Trophoblast cell (in vitro differentiated cells and primary cell): Measurements from ENCODE around the gene TMEM221.

Source experiments
- DNase-seq, 2 donors: peaks; one replicate each; pipeline ENCODE4 v3.0.0-alpha.2; 2016
- H2AFZ ChIP-seq: 2 replicates; pipeline ENCODE4 v1.6.1; 2013; ENCODE audit warnings: low read length, moderate library complexity, mild to moderate bottlenecking; ENCODE audit not compliant: insufficient read depth, poor library complexity
- H2AK5ac ChIP-seq: 2 replicates; pipeline ENCODE4 v1.6.1; 2013; ENCODE audit warnings: mild to moderate bottlenecking, low read length
- H2BK120ac ChIP-seq: 2 replicates; pipeline ENCODE4 v1.6.1; 2013; ENCODE audit warnings: low read length, mild to moderate bottlenecking, moderate library complexity; ENCODE audit not compliant: insufficient read depth, poor library complexity
- H2BK12ac ChIP-seq: 2 replicates; pipeline ENCODE4 v1.6.1; 2013; ENCODE audit warnings: mild to moderate bottlenecking, low read length, moderate library complexity
- H2BK5ac ChIP-seq: 2 replicates; pipeline ENCODE4 v1.6.1; 2013; ENCODE audit warnings: low read length, low read depth, moderate library complexity, mild to moderate bottlenecking; ENCODE audit not compliant: poor library complexity
- H3K14ac ChIP-seq: 2 replicates; pipeline ENCODE4 v1.6.1; 2013; ENCODE audit warnings: mild to moderate bottlenecking, low read length
- H3K18ac ChIP-seq: 2 replicates; pipeline ENCODE4 v1.6.1; 2013; ENCODE audit warnings: mild to moderate bottlenecking, low read length
- H3K23ac ChIP-seq: 2 replicates; pipeline ENCODE4 v1.6.1; 2013; ENCODE audit warnings: low read length
- H3K27ac ChIP-seq: 2 replicates; pipeline ENCODE4 v1.5.1; 2013; ENCODE audit warnings: low read depth, mild to moderate bottlenecking, inconsistent platforms, low read length, moderate library complexity
- H3K27me3 ChIP-seq: 2 replicates; pipeline ENCODE4 v1.6.1; 2013; ENCODE audit warnings: inconsistent platforms, mild to moderate bottlenecking, low read length, moderate library complexity; ENCODE audit not compliant: insufficient read depth
- H3K36me3 ChIP-seq, 2 experiments: 1 replicate in 1 of 2; 2 replicates in 1 of 2; pipeline ENCODE4 v1.6.1; 2013; ENCODE audit warnings: low read length in 2 of 2, mild to moderate bottlenecking in 2 of 2, moderate library complexity in 1 of 2; ENCODE audit not compliant: insufficient read depth in 2 of 2, control insufficient read depth in 1 of 2
- H3K4ac ChIP-seq: 2 replicates; pipeline ENCODE4 v1.6.1; 2013; ENCODE audit warnings: low read depth, mild to moderate bottlenecking, low read length, moderate library complexity
- H3K4me1 ChIP-seq, 2 experiments: 1 replicate in 1 of 2; 2 replicates in 1 of 2; pipeline ENCODE4 v1.6.1; 2013; ENCODE audit warnings: low read length in 2 of 2, mild to moderate bottlenecking in 2 of 2, moderate library complexity in 1 of 2; ENCODE audit not compliant: insufficient read depth in 2 of 2, control insufficient read depth in 1 of 2
- H3K4me2 ChIP-seq: 2 replicates; pipeline ENCODE4 v1.6.1; 2013; ENCODE audit warnings: inconsistent platforms, mild to moderate bottlenecking, low read length, moderate library complexity
- H3K4me3 ChIP-seq: 2 replicates; pipeline ENCODE4 v1.5.1; 2013; ENCODE audit warnings: mild to moderate bottlenecking, low read depth, low read length, inconsistent platforms
- H3K79me1 ChIP-seq: one replicate; pipeline ENCODE4 v1.6.1; 2013; ENCODE audit warnings: low read length
- H3K79me2 ChIP-seq: 2 replicates; pipeline ENCODE4 v1.6.1; 2013; ENCODE audit warnings: low read length, mild to moderate bottlenecking; ENCODE audit not compliant: control insufficient read depth, insufficient read depth, poor library complexity
- H3K9ac ChIP-seq: 2 replicates; pipeline ENCODE4 v1.6.1; 2013; ENCODE audit warnings: mild to moderate bottlenecking, low read length
- H3K9me3 ChIP-seq: 2 replicates; pipeline ENCODE4 v1.6.1; 2013; ENCODE audit warnings: low read depth, mild to moderate bottlenecking, control low read depth, inconsistent platforms, low read length; ENCODE audit not compliant: insufficient read depth
- H4K12ac ChIP-seq: 2 replicates; pipeline ENCODE4 v1.6.1; 2013; ENCODE audit warnings: low read depth, mild to moderate bottlenecking, low read length, moderate library complexity
- H4K8ac ChIP-seq: 2 replicates; pipeline ENCODE4 v1.6.1; 2013; ENCODE audit warnings: low read depth, mild to moderate bottlenecking, low read length, moderate library complexity
- H4K91ac ChIP-seq: one replicate; pipeline ENCODE4 v1.6.1; 2013; ENCODE audit warnings: low read depth, mild to moderate bottlenecking, low read length, moderate library complexity
- WGBS: extraction: QIAGEN DNeasy Blood & Tissue Kit; methylation state at CpG from one replicate; pipeline ENCODE4 v1.1.7; 2013; ENCODE audit warnings: missing lambda C conversion rate; ENCODE audit not compliant: insufficient read length, insufficient coverage; ENCODE audit errors: extremely low coverage; 5-methylcytosine and 5-hydroxymethylcytosine counted together

TMEM221 gene

DNA sequence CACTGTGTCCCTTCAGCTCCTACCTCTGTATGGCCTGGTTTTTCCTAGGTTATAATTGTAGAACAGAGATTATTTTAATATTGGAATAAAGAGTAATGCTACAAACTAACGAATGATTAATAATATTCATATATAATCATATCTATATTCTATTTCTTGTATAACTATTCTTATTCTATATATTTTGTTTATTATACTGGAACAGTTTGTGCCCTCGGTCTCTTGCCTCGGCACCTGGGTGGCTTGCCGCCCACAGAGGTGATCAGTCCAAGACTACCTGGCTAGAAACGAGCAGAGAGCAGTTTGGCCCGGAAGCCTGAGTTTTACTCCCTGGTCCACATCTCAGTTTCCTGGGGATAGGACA is 18.0 kb upstream of the TMEM221 start:
- Histone ChIP-seq H3K36me3 (no peaks in the 10 kb centered on the region), H3K4me3 (no peak overlapping the region), H2BK12ac (no peak overlapping the region), H3K4me2 (no peak overlapping the region), H3K27ac (no peak overlapping the region), H2AFZ (no peak overlapping the region), H3K14ac (no peak overlapping the region), H3K4ac (no peak overlapping the region), H2BK120ac (no peak overlapping the region), H3K9me3 (no peaks in the 10 kb centered on the region), H3K4me1 (peaks cover 4 to 6% of the 10 kb centered on the region in 2 experiments), H4K8ac (no peak overlapping the region), H3K18ac (no peak overlapping the region), H3K79me2 (peaks cover 3% of the 10 kb centered on the region), H3K9ac (no peak overlapping the region), H3K23ac (no peak overlapping the region), H2AK5ac (no peak overlapping the region), H2BK5ac (no peak overlapping the region), H3K27me3 (peaks cover 4% of the 10 kb centered on the region), H3K79me1 (peaks cover 3% of the 10 kb centered on the region), H4K12ac (no peak overlapping the region), H4K91ac (no peak overlapping the region)
- WGBS = no CpG with 5 or more reads among the region's 6 CpGs
- DNase-seq = no peak

- Histone ChIP-seq H3K14ac (no peak within 1 kb of the TSS), H3K79me1 (no peaks in the 10 kb centered on the region), H2AK5ac (no peak within 1 kb of the TSS), H3K4me2 (no peak within 1 kb of the TSS), H4K91ac (no peak within 1 kb of the TSS), H3K27me3 (peaks cover 8% of the 10 kb centered on the region), H2BK12ac (no peak within 1 kb of the TSS), H3K9ac (no peak within 1 kb of the TSS), H3K4ac (no peak within 1 kb of the TSS), H4K8ac (no peak within 1 kb of the TSS), H2AFZ (no peak within 1 kb of the TSS), H3K23ac (no peak within 1 kb of the TSS), H3K79me2 (no peaks in the 10 kb centered on the region), H3K36me3 (no peaks in the 10 kb centered on the region), H2BK120ac (no peak within 1 kb of the TSS), H4K12ac (no peak within 1 kb of the TSS), H3K27ac (no peak within 1 kb of the TSS), H3K18ac (no peak within 1 kb of the TSS), H3K9me3 (peaks cover 4% of the 10 kb centered on the region), H2BK5ac (no peak within 1 kb of the TSS), H3K4me3 (no peak within 1 kb of the TSS), H3K4me1 (no peaks in the 10 kb centered on the region)
- DNase-seq = peak in 1 of 2 donors; percentile 50
- no CpG with 5 or more reads among the region's 26 CpGs for WGBS
Measured at GRCh38 chr19:17460372-17461230, 12.1 kb upstream of the TMEM221 start, which contains the start of gene NXNL1. Gene NXNL1, minus strand, starts transcription at chr19:17460926. Its CDS starts 57 bp downstream, at chr19:17460869.

- Histone ChIP-seq H4K12ac (no peak overlapping the region), H3K27me3 (peaks cover 20% of the 10 kb centered on the region), H3K27ac (no peak overlapping the region), H3K4ac (no peak overlapping the region), H2BK5ac (no peak overlapping the region), H3K23ac (no peak overlapping the region), H3K4me1 (no peaks in the 10 kb centered on the region), H2AFZ (no peak overlapping the region), H4K91ac (no peak overlapping the region), H4K8ac (no peak overlapping the region), H3K79me1 (no peaks in the 10 kb centered on the region), H3K4me3 (no peak overlapping the region), H3K14ac (no peak overlapping the region), H3K18ac (no peak overlapping the region), H2BK12ac (no peak overlapping the region), H3K36me3 (no peaks in the 10 kb centered on the region), H3K79me2 (no peaks in the 10 kb centered on the region), H2AK5ac (no peak overlapping the region), H3K4me2 (no peak overlapping the region), H3K9me3 (peaks cover 11% of the 10 kb centered on the region), H3K9ac (no peak overlapping the region), H2BK120ac (no peak overlapping the region)
- no peak for DNase-seq
- no CpG with 5 or more reads among the region's 3 CpGs for WGBS
Measured at GRCh38 chr19:17458970-17459369, 10.5 kb upstream of the TMEM221 start.

DNA sequence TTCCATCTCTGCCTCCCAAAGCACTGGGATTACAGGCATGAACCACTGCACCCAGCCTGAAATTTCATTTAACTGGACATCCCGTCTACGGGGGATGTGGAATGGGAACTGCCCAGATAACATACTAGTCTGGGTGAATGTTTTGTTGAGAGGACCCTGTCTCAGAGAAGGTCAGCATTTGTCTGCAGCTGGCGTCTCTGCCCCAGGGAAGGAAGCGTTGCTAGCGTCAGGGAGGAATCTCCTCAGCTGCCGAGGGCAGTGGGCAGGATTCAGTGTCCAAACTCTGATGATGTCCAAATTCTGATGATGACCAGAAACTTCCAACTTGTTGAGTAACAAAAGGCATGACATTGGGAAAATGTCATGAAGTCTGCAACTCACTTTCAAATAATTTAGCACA is 9.1 kb upstream of the TMEM221 start:
- H4K8ac ChIP-seq = no peak overlapping the region
- H2BK5ac ChIP-seq = no peak overlapping the region
- whole genome bisulfite sequencing = no CpG with 5 or more reads among the region's 6 CpGs
- no peak overlapping the region for H3K4me3 ChIP-seq
- H3K14ac ChIP-seq = no peak overlapping the region
- no peak overlapping the region for H4K91ac ChIP-seq
- peak; percentile 94 to 98 for DNase-seq
- no peak overlapping the region for H2BK12ac ChIP-seq
- no peaks in the 10 kb centered on the region for H3K36me3 ChIP-seq
- H3K9me3 ChIP-seq = peaks cover 15% of the 10 kb centered on the region
- H2AK5ac ChIP-seq = no peak overlapping the region
- no peak overlapping the region for H3K9ac ChIP-seq
- H3K4me2 ChIP-seq = no peak overlapping the region
- H3K18ac ChIP-seq = no peak overlapping the region
- peaks cover 20% of the 10 kb centered on the region for H3K27me3 ChIP-seq
- H2AFZ ChIP-seq = no peak overlapping the region
- no peaks in the 10 kb centered on the region for H3K79me2 ChIP-seq
- no peaks in the 10 kb centered on the region for H3K79me1 ChIP-seq
- no peak overlapping the region for H4K12ac ChIP-seq
- H3K23ac ChIP-seq = no peak overlapping the region
- H3K4ac ChIP-seq = no peak overlapping the region
- H2BK120ac ChIP-seq = no peak overlapping the region
- H3K27ac ChIP-seq = no peak overlapping the region
- H3K4me1 ChIP-seq = no peaks in the 10 kb centered on the region
